DMS 273 (cell line): ENCODE data around the gene TOPAZ1.

ENCODE experiments used
- DNase-seq: peaks from one replicate; lab custom pipeline; 2025; ENCODE audit not compliant: unreplicated experiment; lab: John Stamatoyannopoulos, UW

TOPAZ1 gene

GRCh38 chr3:44240061-44240460 lies 1.6 kb upstream of the TOPAZ1 start:
- no peak for DNase-seq

GRCh38 chr3:44242721-44243120 lies 1.0 kb downstream of the TOPAZ1 start:
- DNase-seq = no peak

GRCh38 chr3:44248152-44248551 lies 6.5 kb downstream of the TOPAZ1 start:
- no peak for DNase-seq

GRCh38 chr3:44252332-44252959 lies 10.8 kb downstream of the TOPAZ1 start:
- DNase-seq = no peak

GRCh38 chr3:44259404-44259803 lies 17.7 kb downstream of the TOPAZ1 start:
- DNase-seq = no peak

GRCh38 chr3:44264146-44264545 lies 22.5 kb downstream of the TOPAZ1 start:
- DNase-seq = no peak

- no peak for DNase-seq
These were observed 24.1 kb downstream of the TOPAZ1 start for GRCh38 chr3:44265815-44266214.

GRCh38 chr3:44272191-44272590 lies 30.5 kb downstream of the TOPAZ1 start:
- no peak for DNase-seq

- no peak for DNase-seq
These were observed 36.2 kb downstream of the TOPAZ1 start for GRCh38 chr3:44277925-44278324.

- no peak for DNase-seq
These were observed 38.4 kb downstream of the TOPAZ1 start for GRCh38 chr3:44280077-44280476.

GRCh38 chr3:44280631-44281030 lies 38.9 kb downstream of the TOPAZ1 start:
- DNase-seq = no peak

GRCh38 chr3:44284949-44285348 lies 43.3 kb downstream of the TOPAZ1 start:
- no peak for DNase-seq

- DNase-seq = no peak
These were observed 48.3 kb downstream of the TOPAZ1 start for GRCh38 chr3:44289882-44290462.

- no peak for DNase-seq
These were observed 50.6 kb downstream of the TOPAZ1 start for GRCh38 chr3:44292276-44292675.

- DNase-seq = no peak
These were observed 51.3 kb downstream of the TOPAZ1 start for GRCh38 chr3:44292947-44293346.

- no peak for DNase-seq
These were observed 55.6 kb downstream of the TOPAZ1 start for GRCh38 chr3:44297255-44297654.

- no peak for DNase-seq
These were observed 60.1 kb downstream of the TOPAZ1 start for GRCh38 chr3:44301746-44302145.

GRCh38 chr3:44309500-44309899 lies 67.8 kb downstream of the TOPAZ1 start:
- no peak for DNase-seq

- peak; percentile 13 for DNase-seq
These were observed 77.2 kb downstream of the TOPAZ1 start for GRCh38 chr3:44318891-44319311.

GRCh38 chr3:44321335-44321734 lies 79.6 kb downstream of the TOPAZ1 start:
- no peak for DNase-seq

- peak; percentile 77 for DNase-seq
These were observed 81.8 kb downstream of the TOPAZ1 start for GRCh38 chr3:44323341-44323955.

- no peak for DNase-seq
These were observed 82.9 kb downstream of the TOPAZ1 start for GRCh38 chr3:44324584-44324983.

GRCh38 chr3:44326019-44326418 lies 84.3 kb downstream of the TOPAZ1 start:
- DNase-seq = no peak
